Mesenchymal stem cell (in vitro differentiated cells and primary cell): ENCODE results near the gene NDUFS4. TPM values are rescaled to one million over a fixed set of nuclear protein-coding genes. Genes with fewer than 3 reads are reported as not detected.
A peak's percentile ranks its signal among the peaks of the same experiment; 100 is the strongest.

Experiments
- DNase-seq: peaks from one replicate; pipeline ENCODE4 v3.0.0-alpha.2; 2013
- H2AFZ ChIP-seq: one replicate; pipeline ENCODE4 v1.6.1; 2013; ENCODE audit warnings: low read depth, mild to moderate bottlenecking, control low read depth, inconsistent platforms, low read length, moderate library complexity
- H2AK5ac ChIP-seq: 2 replicates; pipeline ENCODE4 v1.6.1; 2013; ENCODE audit warnings: low read length, moderate library complexity, mild to moderate bottlenecking, inconsistent platforms; ENCODE audit not compliant: severe bottlenecking
- H2BK120ac ChIP-seq: one replicate; pipeline ENCODE4 v1.6.1; 2013; ENCODE audit warnings: low read depth, mild to moderate bottlenecking, inconsistent platforms, low read length, moderate library complexity
- H2BK12ac ChIP-seq, 2 experiments: one replicate each; pipeline ENCODE4 v1.6.1; 2013; ENCODE audit warnings: inconsistent platforms in 2 of 2, low read length in 2 of 2, mild to moderate bottlenecking in 2 of 2, moderate library complexity in 2 of 2, control low read depth in 1 of 2
- H2BK15ac ChIP-seq: one replicate; pipeline ENCODE4 v1.6.1; 2013; ENCODE audit warnings: mild to moderate bottlenecking, low read depth, inconsistent platforms; ENCODE audit not compliant: poor library complexity, severe bottlenecking
- H2BK5ac ChIP-seq: 2 replicates; pipeline ENCODE4 v1.6.1; 2013; ENCODE audit warnings: low read depth, mild to moderate bottlenecking, low read length, control low read depth, inconsistent platforms; ENCODE audit not compliant: poor library complexity, severe bottlenecking
- H3K14ac ChIP-seq, 2 experiments: one replicate each; pipeline ENCODE4 v1.6.1; 2013; ENCODE audit warnings: inconsistent platforms in 2 of 2, low read length in 2 of 2, control low read depth in 1 of 2, mild to moderate bottlenecking in 1 of 2, moderate library complexity in 1 of 2
- H3K18ac ChIP-seq, 2 experiments: one replicate each; pipeline ENCODE4 v1.6.1; 2013; ENCODE audit warnings: inconsistent platforms in 2 of 2, low read length in 2 of 2, control low read depth in 1 of 2, low read depth in 1 of 2, mild to moderate bottlenecking in 1 of 2
- H3K23ac ChIP-seq, 2 experiments: one replicate each; pipeline ENCODE4 v1.6.1; 2013; ENCODE audit warnings: inconsistent platforms in 2 of 2, low read length in 2 of 2, mild to moderate bottlenecking in 2 of 2, moderate library complexity in 2 of 2, control low read depth in 1 of 2
- H3K27ac ChIP-seq: 2 replicates; pipeline ENCODE4 v1.5.1; 2013; ENCODE audit warnings: mild to moderate bottlenecking, moderate library complexity, low read length, control low read depth, inconsistent platforms; ENCODE audit not compliant: poor library complexity, severe bottlenecking
- H3K27me3 ChIP-seq, 2 experiments: 2 replicates each; pipeline versions ENCODE4 v1.6.1 to v1.7.0; 2013; ENCODE audit warnings: low read length in 2 of 2, mild to moderate bottlenecking in 2 of 2, moderate library complexity in 2 of 2, control low read depth in 1 of 2, inconsistent platforms in 1 of 2; ENCODE audit not compliant: control insufficient read depth in 1 of 2, insufficient read depth in 1 of 2
- H3K36me3 ChIP-seq, 2 experiments: 2 replicates each; pipeline versions ENCODE4 v1.6.1 to v1.7.0; 2013; ENCODE audit warnings: low read length in 2 of 2, control low read depth in 1 of 2, inconsistent platforms in 1 of 2, low read depth in 1 of 2, mild to moderate bottlenecking in 1 of 2; ENCODE audit not compliant: insufficient read depth in 2 of 2, control insufficient read depth in 1 of 2
- H3K4ac ChIP-seq, 2 experiments: one replicate each; pipeline ENCODE4 v1.6.1; 2013; ENCODE audit warnings: inconsistent platforms in 2 of 2, low read length in 2 of 2, mild to moderate bottlenecking in 2 of 2, moderate library complexity in 2 of 2, control low read depth in 1 of 2, low read depth in 1 of 2
- H3K4me1 ChIP-seq: 2 replicates; pipeline ENCODE4 v1.6.1; 2013; ENCODE audit warnings: low read depth, low read length, control low read depth; ENCODE audit not compliant: control insufficient read depth, insufficient read depth
- H3K4me2 ChIP-seq: 2 replicates; pipeline ENCODE4 v1.6.1; 2013; ENCODE audit warnings: low read length, mild to moderate bottlenecking, inconsistent platforms; ENCODE audit not compliant: poor library complexity, severe bottlenecking
- H3K4me3 ChIP-seq, 2 experiments: 2 replicates each; pipeline versions ENCODE4 v1.5.1 to v1.7.0; 2013; ENCODE audit warnings: low read length in 2 of 2, mild to moderate bottlenecking in 2 of 2, control low read depth in 1 of 2, low read depth in 1 of 2; ENCODE audit not compliant: insufficient read depth in 1 of 2
- H3K79me1 ChIP-seq: replicated peaks from 2 replicates; pipeline ENCODE4 v1.6.1; 2013; ENCODE audit warnings: mild to moderate bottlenecking, control low read depth, low read length, inconsistent platforms; ENCODE audit not compliant: poor library complexity, severe bottlenecking
- H3K9ac ChIP-seq: 2 replicates; pipeline ENCODE4 v1.7.0; 2013; ENCODE audit warnings: mild to moderate bottlenecking, low read length, moderate library complexity
- H3K9me3 ChIP-seq: 2 replicates; pipeline ENCODE4 v1.7.0; 2013; ENCODE audit warnings: mild to moderate bottlenecking, low read length; ENCODE audit not compliant: control insufficient read depth
- H4K8ac ChIP-seq: one replicate; pipeline ENCODE4 v1.6.1; 2013; ENCODE audit warnings: inconsistent platforms, mild to moderate bottlenecking, low read length, moderate library complexity
- H4K91ac ChIP-seq: one replicate; pipeline ENCODE4 v1.6.1; 2013; ENCODE audit warnings: mild to moderate bottlenecking, low read length, inconsistent platforms
- whole genome bisulfite sequencing: methylation state at CpG from one replicate; pipeline ENCODE4 v1.1.7; 2013; ENCODE audit warnings: mixed read lengths; 5-methylcytosine and 5-hydroxymethylcytosine counted together
- polyA plus RNA-seq, 2 experiments: library from polyadenylated mRNA; stranded (reverse); fragments of 200-250 nt; gene quantifications; one replicate each; pipeline ENCODE4 v1.2.3, GENCODE V29; 2013

The NDUFS4 gene
- 63.6 TPM for polyA plus RNA-seq (2013, experiment 1 of 2)
- polyA plus RNA-seq (2013, experiment 2 of 2) = 60.5 TPM

DNA sequence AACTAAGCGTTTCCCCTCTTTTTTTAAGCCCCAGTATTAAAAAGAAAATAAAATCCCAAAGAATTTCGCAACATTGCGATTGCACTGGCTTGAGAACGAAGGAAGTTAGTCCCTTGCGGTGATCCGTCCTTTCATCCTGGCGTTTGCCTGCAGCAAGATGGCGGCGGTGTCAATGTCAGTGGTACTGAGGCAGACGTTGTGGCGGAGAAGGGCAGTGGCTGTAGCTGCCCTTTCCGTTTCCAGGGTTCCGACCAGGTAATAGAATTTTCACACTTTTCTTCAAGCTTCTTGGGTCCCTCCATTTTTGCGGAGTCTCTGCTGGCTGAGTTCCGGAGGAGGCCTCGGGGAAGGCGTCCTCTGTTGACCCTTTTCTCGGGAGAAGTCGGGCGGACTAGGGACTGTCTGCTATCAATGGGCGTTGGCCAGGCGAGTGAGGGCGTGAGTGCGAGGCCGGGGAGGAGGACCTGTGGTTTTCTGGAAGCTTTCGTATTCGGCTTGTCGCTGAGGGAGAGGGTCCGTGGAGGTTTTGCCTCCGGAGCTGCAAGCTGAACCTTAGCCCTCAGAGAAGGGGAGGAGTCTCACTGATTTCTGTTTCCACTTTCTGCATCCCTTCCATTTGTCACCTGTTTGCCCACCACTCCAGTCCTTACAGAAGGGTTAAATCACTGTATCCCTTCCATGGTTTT, at the start of gene NDUFS4:
Gene NDUFS4, plus strand, starts transcription at position 134 of the 686 bp plus-strand sequence. Its CDS starts 24 bp downstream, at position 158.
- peaks cover 1% of the 10 kb centered on the region for H3K4me1 ChIP-seq
- H4K91ac ChIP-seq = no peak within 1 kb of the TSS
- peak within 1 kb of the TSS in 1 of 2 experiments; percentile 9 for H3K4ac ChIP-seq
- H4K8ac ChIP-seq = peak within 1 kb of the TSS; percentile 79
- H2BK5ac ChIP-seq = no peak within 1 kb of the TSS
- 56% methylated on average over 28 of the region's 30 CpGs for WGBS
- no peak within 1 kb of the TSS for H3K27ac ChIP-seq
- no peak within 1 kb of the TSS for H2BK12ac ChIP-seq
- H3K23ac ChIP-seq = no peak within 1 kb of the TSS
- no peaks in the 10 kb centered on the region for H3K27me3 ChIP-seq
- DNase-seq = peak; percentile 86
- no peak within 1 kb of the TSS for H2BK120ac ChIP-seq
- no peak within 1 kb of the TSS for H2AFZ ChIP-seq
- H3K79me1 ChIP-seq = no peaks in the 10 kb centered on the region
- peak within 1 kb of the TSS in 1 of 2 experiments; percentile 53 for H3K14ac ChIP-seq
- H3K9me3 ChIP-seq = no peaks in the 10 kb centered on the region
- peak within 1 kb of the TSS; percentile 73 to 97 for H3K4me3 ChIP-seq
- peak within 1 kb of the TSS; percentile 93 for H3K9ac ChIP-seq
- no peak within 1 kb of the TSS for H2AK5ac ChIP-seq
- H2BK15ac ChIP-seq = no peak within 1 kb of the TSS
- no peaks in the 10 kb centered on the region for H3K36me3 ChIP-seq
- H3K4me2 ChIP-seq = peak within 1 kb of the TSS; percentile 44
- peak within 1 kb of the TSS in 1 of 2 experiments; percentile 59 for H3K18ac ChIP-seq

DNA sequence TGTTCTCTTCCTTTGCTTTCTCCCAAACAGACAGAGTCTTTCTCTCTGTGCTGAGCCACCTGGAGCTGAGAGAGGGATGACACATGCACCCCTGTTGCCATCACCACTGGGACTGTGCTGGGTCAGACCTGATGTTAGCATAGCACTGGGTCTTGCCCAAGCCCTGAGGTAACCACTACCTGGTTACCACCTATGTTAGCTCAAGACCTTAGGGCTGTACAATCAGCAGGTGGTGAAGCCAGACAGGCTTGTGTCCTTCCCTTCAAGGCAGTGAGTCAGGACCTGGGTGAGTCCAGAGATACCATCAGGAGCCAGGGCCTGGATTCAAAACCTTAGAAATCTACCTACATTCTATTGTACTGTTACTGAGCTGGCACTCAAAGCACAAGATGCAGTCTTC, 47.9 kb upstream of the NDUFS4 start:
- Histone ChIP-seq H3K4me1 (no peaks in the 10 kb centered on the region), H3K27ac (no peak overlapping the region), H3K27me3 (no peaks in the 10 kb centered on the region), H4K91ac (no peak overlapping the region), H3K4me3 (no peak overlapping the region), H4K8ac (no peak overlapping the region), H3K18ac (no peak overlapping the region), H2AK5ac (no peak overlapping the region), H3K4ac (no peak overlapping the region), H3K14ac (no peak overlapping the region), H3K36me3 (no peaks in the 10 kb centered on the region), H2BK5ac (no peak overlapping the region), H3K9me3 (peaks cover 32% of the 10 kb centered on the region), H3K23ac (no peak overlapping the region), H3K4me2 (no peak overlapping the region), H3K79me1 (no peaks in the 10 kb centered on the region), H2BK12ac (no peak overlapping the region), H2BK120ac (no peak overlapping the region), H2BK15ac (no peak overlapping the region), H2AFZ (no peak overlapping the region), H3K9ac (no peak overlapping the region)
- DNase-seq = no peak

GRCh38 chr5:53515988-53516387, 44.5 kb upstream of the NDUFS4 start:
- WGBS = 88% methylated on average over 1 of the region's 6 CpGs
- Histone ChIP-seq H3K4ac (no peak overlapping the region), H3K4me3 (no peak overlapping the region), H2BK5ac (no peak overlapping the region), H3K9ac (no peak overlapping the region), H2BK15ac (no peak overlapping the region), H3K27ac (no peak overlapping the region), H2AK5ac (no peak overlapping the region), H2AFZ (no peak overlapping the region), H3K79me1 (no peaks in the 10 kb centered on the region), H3K14ac (no peak overlapping the region), H4K8ac (no peak overlapping the region), H3K4me1 (no peaks in the 10 kb centered on the region), H2BK120ac (no peak overlapping the region), H3K4me2 (no peak overlapping the region), H3K23ac (no peak overlapping the region), H3K36me3 (no peaks in the 10 kb centered on the region), H3K9me3 (peaks cover 12% of the 10 kb centered on the region), H3K27me3 (no peaks in the 10 kb centered on the region), H2BK12ac (no peak overlapping the region), H4K91ac (no peak overlapping the region), H3K18ac (no peak overlapping the region)
- no peak for DNase-seq

DNA sequence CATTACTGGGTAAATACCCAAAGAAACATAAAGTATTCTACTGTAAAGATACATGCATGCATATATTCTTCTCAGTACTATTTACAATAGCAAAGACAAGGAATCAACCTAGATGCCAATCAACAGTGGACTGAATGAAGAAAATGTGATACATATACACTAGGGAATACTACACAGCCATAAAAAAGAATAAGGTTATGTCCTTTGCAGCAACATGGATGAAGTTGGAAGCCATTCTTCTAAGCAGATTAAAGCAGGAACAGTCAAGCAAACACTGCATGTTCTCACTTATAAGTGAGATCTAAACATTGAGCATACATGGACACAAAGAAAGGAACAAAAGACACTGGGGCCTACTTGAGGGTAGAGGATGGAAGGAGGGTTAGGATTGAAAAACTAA, 39.6 kb upstream of the NDUFS4 start:
- H3K18ac ChIP-seq = no peak overlapping the region
- H2BK12ac ChIP-seq = no peak overlapping the region
- no peak overlapping the region for H2AFZ ChIP-seq
- H4K8ac ChIP-seq = no peak overlapping the region
- H3K4me3 ChIP-seq = no peak overlapping the region
- H3K9me3 ChIP-seq = peaks cover 12% of the 10 kb centered on the region
- no peak overlapping the region for H3K4me2 ChIP-seq
- H4K91ac ChIP-seq = no peak overlapping the region
- H3K14ac ChIP-seq = no peak overlapping the region
- no peak overlapping the region for H2BK120ac ChIP-seq
- no peak overlapping the region for H3K27ac ChIP-seq
- no peaks in the 10 kb centered on the region for H3K4me1 ChIP-seq
- H3K23ac ChIP-seq = no peak overlapping the region
- H2BK5ac ChIP-seq = no peak overlapping the region
- no peak for DNase-seq
- H3K9ac ChIP-seq = no peak overlapping the region
- no peaks in the 10 kb centered on the region for H3K36me3 ChIP-seq
- no peak overlapping the region for H3K4ac ChIP-seq
- H3K79me1 ChIP-seq = no peaks in the 10 kb centered on the region
- no peak overlapping the region for H2BK15ac ChIP-seq
- H2AK5ac ChIP-seq = no peak overlapping the region
- H3K27me3 ChIP-seq = no peaks in the 10 kb centered on the region
